GM12874 (cell line): ENCODE data around the gene NBAS.

Experiments
- CTCF ChIP-seq: IDR thresholded peaks from 2 replicates; pipeline ENCODE4 v1.5.1; 2011; ENCODE audit warnings: low read depth, mild to moderate bottlenecking, control low read depth, low read length, moderate library complexity; ENCODE audit not compliant: insufficient read depth

NBAS gene

GRCh38 chr2:15205562-15205961 lies 355.6 kb downstream of the NBAS start:
- no peak for TF ChIP-seq CTCF

- no peak for TF ChIP-seq CTCF
Observed at GRCh38 chr2:15201009-15201408, 360.1 kb downstream of the NBAS start.

- no peak for TF ChIP-seq CTCF
Observed at GRCh38 chr2:15200581-15200980, 360.6 kb downstream of the NBAS start.

- TF ChIP-seq CTCF = no peak
Observed at GRCh38 chr2:15198051-15198450, 363.1 kb downstream of the NBAS start.

- no peak for TF ChIP-seq CTCF
Observed at GRCh38 chr2:15195813-15196212, 365.3 kb downstream of the NBAS start.

GRCh38 chr2:15191789-15192188 lies 369.3 kb downstream of the NBAS start:
- no peak for TF ChIP-seq CTCF

GRCh38 chr2:15189216-15189615 lies 371.9 kb downstream of the NBAS start:
- TF ChIP-seq CTCF = no peak

- TF ChIP-seq CTCF = no peak
Observed at GRCh38 chr2:15187702-15188101, 373.4 kb downstream of the NBAS start.
